Neural cell (in vitro differentiated cells): Measurements from ENCODE around the gene VDAC1. TPM values are rescaled to one million over a fixed set of nuclear protein-coding genes. Genes with fewer than 3 reads are reported as not detected.

Experiments
- H2AFZ ChIP-seq: fragments of 200-600, 300-800 bp; sonication (generic), shearing (Covaris generic); 2 replicates; pipeline ENCODE4 v1.6.0; 2014; ENCODE audit warnings: low read depth, mild to moderate bottlenecking, antibody characterized with exemption, low read length, moderate library complexity
- H3F3A ChIP-seq: fragments of 200-600 bp; shearing (Covaris generic); 2 replicates; pipeline ENCODE4 v1.6.1; 2016; ENCODE audit warnings: mild to moderate bottlenecking, moderate library complexity, mixed read lengths, antibody characterized with exemption, low read length; ENCODE audit not compliant: insufficient read depth, poor library complexity, severe bottlenecking
- H3K27ac ChIP-seq: fragments of 200-600, 300-800 bp; sonication (generic), shearing (Covaris generic); 2 replicates; pipeline ENCODE4 v1.5.1; 2014; ENCODE audit warnings: mild to moderate bottlenecking, low read length, moderate library complexity
- H3K27me3 ChIP-seq: fragments of 300-800, 200-600 bp; sonication (generic), shearing (Covaris generic); 2 replicates; pipeline ENCODE4 v1.6.0; 2014; ENCODE audit warnings: mild to moderate bottlenecking, low read depth, low read length, moderate library complexity; ENCODE audit not compliant: insufficient read depth
- H3K36me3 ChIP-seq: fragments of 300-800, 200-600 bp; sonication (generic), shearing (Covaris generic); 2 replicates; pipeline ENCODE4 v1.5.1; 2014; ENCODE audit warnings: mild to moderate bottlenecking, antibody characterized with exemption, low read length, moderate library complexity; ENCODE audit not compliant: insufficient read depth
- H3K4me2 ChIP-seq: fragments of 300-800, 200-600 bp; sonication (generic), shearing (Covaris generic); 2 replicates; pipeline ENCODE4 v1.6.0; 2014; ENCODE audit warnings: mild to moderate bottlenecking, low read length
- H3K4me3 ChIP-seq: fragments of 300-800, 200-600 bp; sonication (generic), shearing (Covaris generic); 2 replicates; pipeline ENCODE4 v1.5.1; 2014; ENCODE audit warnings: mild to moderate bottlenecking, low read length, moderate library complexity
- H3K79me2 ChIP-seq: fragments of 200-600 bp; shearing (Covaris generic); replicated peaks from 2 replicates; pipeline ENCODE4 v1.6.0; 2014; ENCODE audit warnings: mild to moderate bottlenecking, low read length, moderate library complexity; ENCODE audit not compliant: insufficient read depth
- H3K9ac ChIP-seq: fragments of 300-800, 200-600 bp; sonication (generic), shearing (Covaris generic); 2 replicates; pipeline ENCODE4 v1.6.1; 2016; ENCODE audit warnings: mild to moderate bottlenecking, low read length, mixed read lengths
- H3K9me2 ChIP-seq: fragments of 200-600 bp; shearing (Covaris generic); 2 replicates; pipeline ENCODE4 v1.6.1; 2016; ENCODE audit warnings: mild to moderate bottlenecking, low read length, mixed read lengths; ENCODE audit not compliant: insufficient read depth
- H3K9me3 ChIP-seq: fragments of 200-600, 300-800 bp; sonication (generic), shearing (Covaris generic); 2 replicates; pipeline ENCODE4 v1.6.1; 2016; ENCODE audit warnings: mild to moderate bottlenecking, mixed run types, low read length, moderate library complexity, mixed read lengths
- H4K20me1 ChIP-seq: fragments of 200-600 bp; shearing (Covaris generic); 2 replicates; pipeline ENCODE4 v1.6.1; 2016; ENCODE audit warnings: mild to moderate bottlenecking, mixed run types; ENCODE audit not compliant: insufficient read depth
- EP300 ChIP-seq: fragments of 450-650 bp; conservative IDR thresholded peaks from 2 replicates; pipeline ENCODE4 v1.6.1; 2014; ENCODE audit warnings: antibody characterized with exemption, mild to moderate bottlenecking, moderate library complexity; ENCODE audit not compliant: poor library complexity, severe bottlenecking
- EZH2 ChIP-seq: fragments of 200-600, 300-800 bp; shearing (Covaris generic), sonication (generic); IDR thresholded peaks from 2 replicates; pipeline ENCODE4 v1.6.1; 2014; ENCODE audit warnings: antibody characterized with exemption, low read length, borderline replicate concordance, mild to moderate bottlenecking; ENCODE audit not compliant: insufficient read depth, poor library complexity, severe bottlenecking
- MXI1 ChIP-seq: fragments of 450-650 bp; conservative IDR thresholded peaks from 2 replicates; pipeline ENCODE4 v1.6.1; 2014; ENCODE audit warnings: antibody characterized with exemption, mild to moderate bottlenecking; ENCODE audit not compliant: poor library complexity, severe bottlenecking
- POLR2AphosphoS5 ChIP-seq: IDR thresholded peaks from 2 replicates; pipeline ENCODE4 v1.6.1; 2012
- RAD21 ChIP-seq: fragments of 450-650 bp; conservative IDR thresholded peaks from 2 replicates; pipeline ENCODE4 v1.6.1; 2014; ENCODE audit warnings: antibody characterized with exemption, mild to moderate bottlenecking, moderate library complexity
- SMC3 ChIP-seq: fragments of 450-650 bp; conservative IDR thresholded peaks from 2 replicates; pipeline ENCODE4 v1.6.1; 2014; ENCODE audit warnings: antibody characterized with exemption, mild to moderate bottlenecking, moderate library complexity; ENCODE audit not compliant: poor library complexity
- TAF1 ChIP-seq: IDR thresholded peaks from 2 replicates; pipeline ENCODE4 v1.6.1; 2012; ENCODE audit warnings: low read depth
- polyA plus RNA-seq: library from polyadenylated mRNA; depleted of rRNA; stranded (reverse); fragments of >200 nt; gene quantifications from 2 replicates; pipeline ENCODE4 v1.2.3, GENCODE V29; 2014
- TF ChIP-seq, protein P1 (sequence below): IDR thresholded peaks from 2 replicates; pipeline ENCODE4 v1.6.1; 2012; ENCODE audit warnings: borderline replicate concordance
- TF ChIP-seq, protein P2 (sequence below): fragments of 450-650 bp; IDR thresholded peaks from 2 replicates; pipeline ENCODE4 v1.5.1; 2014; ENCODE audit warnings: antibody characterized with exemption, mild to moderate bottlenecking, moderate library complexity; ENCODE audit not compliant: poor library complexity, severe bottlenecking

VDAC1 gene
- polyA plus RNA-seq, 1 donor from 2014 or later, result 307 TPM

GRCh38 chr5:134046801-134047686 is 42.3 kb upstream of the VDAC1 start:
- Histone ChIP-seq H3K27ac (no peak overlapping the region), H3K36me3 (no peaks in the 10 kb centered on the region), H3K9me3 (no peaks in the 10 kb centered on the region), H3K4me3 (no peak overlapping the region), H3K4me2 (no peak overlapping the region), H3K79me2 (no peaks in the 10 kb centered on the region), H3K9me2 (no peaks in the 10 kb centered on the region), H3K27me3 (no peaks in the 10 kb centered on the region), H3K9ac (no peak overlapping the region), H3F3A (no peaks in the 10 kb centered on the region), H4K20me1 (no peaks in the 10 kb centered on the region), H2AFZ (no peak overlapping the region)
- TF ChIP-seq MXI1, result no peak

DNA sequence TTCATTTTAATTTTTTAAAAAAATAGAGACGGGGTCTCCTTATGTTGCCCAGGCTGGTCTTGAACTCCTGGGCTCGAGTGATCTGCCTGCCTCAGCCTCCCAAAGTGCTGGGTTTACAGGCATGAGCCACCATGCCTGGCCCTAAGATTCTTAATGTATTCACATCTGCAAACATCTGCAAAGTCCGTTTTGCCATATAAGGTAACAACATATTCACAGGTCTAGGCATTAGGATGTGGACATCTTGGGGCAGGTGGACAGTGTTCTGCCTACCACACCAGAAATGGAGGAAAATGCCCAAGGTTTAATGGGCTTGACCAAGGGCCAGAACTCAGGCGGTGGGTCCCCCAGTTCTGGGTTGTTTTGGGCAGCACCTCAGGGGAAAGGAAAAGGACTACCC is 41.6 kb upstream of the VDAC1 start:
- no peak overlapping the region for H3K4me2 ChIP-seq
- no peaks in the 10 kb centered on the region for H3K9me3 ChIP-seq

More for the DNA sequence above, 41.6 kb upstream of the VDAC1 start:
- no peaks in the 10 kb centered on the region for H3F3A ChIP-seq
- H3K27ac ChIP-seq, result no peak overlapping the region
- no peak overlapping the region for H2AFZ ChIP-seq
- no peaks in the 10 kb centered on the region for H3K27me3 ChIP-seq
- no peak overlapping the region for H3K4me3 ChIP-seq
- TF ChIP-seq TAF1 (no peak), RAD21 (no peak), EP300 (no peak), POLR2AphosphoS5 (no peak), EZH2 (no peak), MXI1 (no peak), SMC3 (no peak)
- TF ChIP-seq, protein P1, sequence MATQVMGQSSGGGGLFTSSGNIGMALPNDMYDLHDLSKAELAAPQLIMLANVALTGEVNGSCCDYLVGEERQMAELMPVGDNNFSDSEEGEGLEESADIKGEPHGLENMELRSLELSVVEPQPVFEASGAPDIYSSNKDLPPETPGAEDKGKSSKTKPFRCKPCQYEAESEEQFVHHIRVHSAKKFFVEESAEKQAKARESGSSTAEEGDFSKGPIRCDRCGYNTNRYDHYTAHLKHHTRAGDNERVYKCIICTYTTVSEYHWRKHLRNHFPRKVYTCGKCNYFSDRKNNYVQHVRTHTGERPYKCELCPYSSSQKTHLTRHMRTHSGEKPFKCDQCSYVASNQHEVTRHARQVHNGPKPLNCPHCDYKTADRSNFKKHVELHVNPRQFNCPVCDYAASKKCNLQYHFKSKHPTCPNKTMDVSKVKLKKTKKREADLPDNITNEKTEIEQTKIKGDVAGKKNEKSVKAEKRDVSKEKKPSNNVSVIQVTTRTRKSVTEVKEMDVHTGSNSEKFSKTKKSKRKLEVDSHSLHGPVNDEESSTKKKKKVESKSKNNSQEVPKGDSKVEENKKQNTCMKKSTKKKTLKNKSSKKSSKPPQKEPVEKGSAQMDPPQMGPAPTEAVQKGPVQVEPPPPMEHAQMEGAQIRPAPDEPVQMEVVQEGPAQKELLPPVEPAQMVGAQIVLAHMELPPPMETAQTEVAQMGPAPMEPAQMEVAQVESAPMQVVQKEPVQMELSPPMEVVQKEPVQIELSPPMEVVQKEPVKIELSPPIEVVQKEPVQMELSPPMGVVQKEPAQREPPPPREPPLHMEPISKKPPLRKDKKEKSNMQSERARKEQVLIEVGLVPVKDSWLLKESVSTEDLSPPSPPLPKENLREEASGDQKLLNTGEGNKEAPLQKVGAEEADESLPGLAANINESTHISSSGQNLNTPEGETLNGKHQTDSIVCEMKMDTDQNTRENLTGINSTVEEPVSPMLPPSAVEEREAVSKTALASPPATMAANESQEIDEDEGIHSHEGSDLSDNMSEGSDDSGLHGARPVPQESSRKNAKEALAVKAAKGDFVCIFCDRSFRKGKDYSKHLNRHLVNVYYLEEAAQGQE, result no peak
- TF ChIP-seq, protein P2, sequence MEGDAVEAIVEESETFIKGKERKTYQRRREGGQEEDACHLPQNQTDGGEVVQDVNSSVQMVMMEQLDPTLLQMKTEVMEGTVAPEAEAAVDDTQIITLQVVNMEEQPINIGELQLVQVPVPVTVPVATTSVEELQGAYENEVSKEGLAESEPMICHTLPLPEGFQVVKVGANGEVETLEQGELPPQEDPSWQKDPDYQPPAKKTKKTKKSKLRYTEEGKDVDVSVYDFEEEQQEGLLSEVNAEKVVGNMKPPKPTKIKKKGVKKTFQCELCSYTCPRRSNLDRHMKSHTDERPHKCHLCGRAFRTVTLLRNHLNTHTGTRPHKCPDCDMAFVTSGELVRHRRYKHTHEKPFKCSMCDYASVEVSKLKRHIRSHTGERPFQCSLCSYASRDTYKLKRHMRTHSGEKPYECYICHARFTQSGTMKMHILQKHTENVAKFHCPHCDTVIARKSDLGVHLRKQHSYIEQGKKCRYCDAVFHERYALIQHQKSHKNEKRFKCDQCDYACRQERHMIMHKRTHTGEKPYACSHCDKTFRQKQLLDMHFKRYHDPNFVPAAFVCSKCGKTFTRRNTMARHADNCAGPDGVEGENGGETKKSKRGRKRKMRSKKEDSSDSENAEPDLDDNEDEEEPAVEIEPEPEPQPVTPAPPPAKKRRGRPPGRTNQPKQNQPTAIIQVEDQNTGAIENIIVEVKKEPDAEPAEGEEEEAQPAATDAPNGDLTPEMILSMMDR, result no peak
- no peaks in the 10 kb centered on the region for H3K9me2 ChIP-seq
- no peaks in the 10 kb centered on the region for H3K36me3 ChIP-seq
- H4K20me1 ChIP-seq, result no peaks in the 10 kb centered on the region
- no peak overlapping the region for H3K9ac ChIP-seq
- no peaks in the 10 kb centered on the region for H3K79me2 ChIP-seq
